HEK293 (cell line): Measurements from ENCODE around the gene TMEM39B.
"Not testable (repeated sequence)": the region's sequence is repeated elsewhere in the genome, so short reads cannot be mapped to it uniquely, and the experiment has no call there.

Source experiments
- CTCF ChIA-PET: fragments of 350-600 bp; formaldehyde crosslinking; extraction: SDS; loops from one replicate; lab custom pipeline; 2021; ENCODE audit warnings: antibody characterized with exemption; lab: Yijun Ruan, JAX
- POLR2A ChIA-PET: fragments of 300-600 bp; formaldehyde crosslinking; extraction: SDS; loops from one replicate; lab custom pipeline; 2020; ENCODE audit warnings: antibody characterized with exemption, inconsistent platforms; lab: Yijun Ruan, JAX
- H3K27ac ChIP-seq: fragments of 200-500 bp; sonication (Bioruptor generic); 2 replicates; pipeline ENCODE4 v1.5.1; 2014; ENCODE audit warnings: low read depth, low read length, control low read depth, inconsistent platforms; ENCODE audit errors: extremely low read depth
- H3K36me3 ChIP-seq, 2 experiments: fragments of 200-500 bp in 1 of 2; sonication (Bioruptor generic) in 1 of 2; 1 replicate in 1 of 2; 2 replicates in 1 of 2; pipeline ENCODE4 v1.5.1; 2014 to 2017; ENCODE audit warnings: inconsistent platforms in 2 of 2, low read length in 2 of 2; ENCODE audit not compliant: control insufficient read depth in 2 of 2, insufficient read depth in 1 of 2
- H3K4me1 ChIP-seq: fragments of 200-500 bp; sonication (Bioruptor generic); 2 replicates; pipeline ENCODE4 v1.5.1; 2014; ENCODE audit warnings: mild to moderate bottlenecking, low read length, inconsistent platforms; ENCODE audit not compliant: control insufficient read depth, insufficient read depth
- H3K4me3 ChIP-seq: 2 replicates; pipeline ENCODE4 v1.5.1; 2011; ENCODE audit warnings: low read depth, mild to moderate bottlenecking, control low read depth, low read length, moderate library complexity
- H3K9me3 ChIP-seq: fragments of 200-500 bp; sonication (Bioruptor generic); 2 replicates; pipeline ENCODE4 v1.5.1; 2014; ENCODE audit warnings: low read depth, low read length, inconsistent platforms; ENCODE audit not compliant: control insufficient read depth, insufficient read depth
- HOXD13 ChIP-seq: sonication (generic); formaldehyde crosslinking; IDR thresholded peaks from 2 replicates; pipeline ENCODE4 v1.8.0; 2022; ENCODE audit warnings: missing genetic modification reagents, borderline replicate concordance
- OSR2 ChIP-seq: fragments of 450-650 bp; formaldehyde crosslinking; IDR thresholded peaks from 2 replicates; pipeline ENCODE4 v1.5.1; 2016; ENCODE audit warnings: missing biosample characterization, missing genetic modification characterization
- PRDM1 ChIP-seq: fragments of 450-650 bp; formaldehyde crosslinking; IDR thresholded peaks from 2 replicates; pipeline ENCODE4; 2016; ENCODE audit warnings: missing biosample characterization, missing genetic modification characterization
- PRDM10 ChIP-seq: fragments of 450-650 bp; formaldehyde crosslinking; IDR thresholded peaks from 2 replicates; pipeline ENCODE4 v1.5.1; 2016; ENCODE audit warnings: missing biosample characterization, missing genetic modification characterization
- SCRT2 ChIP-seq: fragments of 450-650 bp; formaldehyde crosslinking; IDR thresholded peaks from 2 replicates; pipeline ENCODE4 v1.5.1; 2016; ENCODE audit warnings: missing biosample characterization, missing genetic modification characterization
- ZBTB1 ChIP-seq: fragments of 450-650 bp; formaldehyde crosslinking; IDR thresholded peaks from 2 replicates; pipeline ENCODE4 v1.5.1; 2016; ENCODE audit warnings: missing biosample characterization, missing genetic modification characterization
- ZBTB20 ChIP-seq: fragments of 450-650 bp; formaldehyde crosslinking; IDR thresholded peaks from 2 replicates; pipeline ENCODE4 v1.5.1; 2016; ENCODE audit warnings: missing biosample characterization, missing genetic modification characterization
- ZBTB7A ChIP-seq: fragments of 450-650 bp; formaldehyde crosslinking; IDR thresholded peaks from 2 replicates; pipeline ENCODE4 v1.5.1; 2016; ENCODE audit warnings: low read depth, missing biosample characterization, missing genetic modification characterization
- ZIC2 ChIP-seq: fragments of 450-650 bp; formaldehyde crosslinking; IDR thresholded peaks from 2 replicates; pipeline ENCODE4 v1.5.1; 2016; ENCODE audit warnings: missing biosample characterization, missing genetic modification characterization
- ZNF132 ChIP-seq: fragments of 450-650 bp; formaldehyde crosslinking; IDR thresholded peaks from 2 replicates; pipeline ENCODE4 v1.5.1; 2017; ENCODE audit warnings: missing biosample characterization, missing genetic modification characterization, borderline replicate concordance
- ZNF175 ChIP-seq: fragments of 450-650 bp; formaldehyde crosslinking; IDR thresholded peaks from 2 replicates; pipeline ENCODE4 v1.5.1; 2016; ENCODE audit warnings: missing biosample characterization, missing genetic modification characterization
- ZNF2 ChIP-seq: fragments of 450-650 bp; formaldehyde crosslinking; IDR thresholded peaks from 2 replicates; pipeline ENCODE4 v1.5.1; 2016; ENCODE audit warnings: missing biosample characterization, missing genetic modification characterization
- ZNF248 ChIP-seq: fragments of 450-650 bp; formaldehyde crosslinking; IDR thresholded peaks from 2 replicates; pipeline ENCODE4 v1.5.1; 2017; ENCODE audit warnings: missing biosample characterization, missing genetic modification characterization
- ZNF311 ChIP-seq: fragments of 450-650 bp; formaldehyde crosslinking; IDR thresholded peaks from 2 replicates; pipeline ENCODE4 v1.5.1; 2017; ENCODE audit warnings: missing biosample characterization, missing genetic modification characterization, borderline replicate concordance
- ZNF335 ChIP-seq: fragments of 450-650 bp; formaldehyde crosslinking; conservative IDR thresholded peaks from 2 replicates; pipeline ENCODE4 v1.5.1; 2016; ENCODE audit warnings: missing biosample characterization, missing genetic modification characterization
- ZNF521 ChIP-seq: fragments of 450-650 bp; formaldehyde crosslinking; IDR thresholded peaks from 2 replicates; pipeline ENCODE4 v1.5.1; 2017; ENCODE audit warnings: missing biosample characterization, mild to moderate bottlenecking, missing genetic modification characterization
- ZNF596 ChIP-seq: fragments of 450-650 bp; IDR thresholded peaks from 2 replicates; pipeline ENCODE4 v1.5.0; 2018; ENCODE audit warnings: missing biosample characterization, mild to moderate bottlenecking, missing genetic modification characterization, moderate library complexity
- ZNF629 ChIP-seq: fragments of 450-650 bp; formaldehyde crosslinking; IDR thresholded peaks from 2 replicates; pipeline ENCODE4 v1.5.1; 2017; ENCODE audit warnings: missing biosample characterization, missing genetic modification characterization
- TF ChIP-seq, protein P1 (sequence below): fragments of 450-650 bp; formaldehyde crosslinking; IDR thresholded peaks from 2 replicates; pipeline ENCODE4 v1.5.1; 2016; ENCODE audit warnings: missing biosample characterization, missing genetic modification characterization, borderline replicate concordance
- TF ChIP-seq, protein P2 (sequence below): fragments of 450-650 bp; formaldehyde crosslinking; IDR thresholded peaks from 2 replicates; pipeline ENCODE4 v1.5.1; 2016; ENCODE audit warnings: missing biosample characterization, missing genetic modification characterization

Gene TMEM39B

DNA sequence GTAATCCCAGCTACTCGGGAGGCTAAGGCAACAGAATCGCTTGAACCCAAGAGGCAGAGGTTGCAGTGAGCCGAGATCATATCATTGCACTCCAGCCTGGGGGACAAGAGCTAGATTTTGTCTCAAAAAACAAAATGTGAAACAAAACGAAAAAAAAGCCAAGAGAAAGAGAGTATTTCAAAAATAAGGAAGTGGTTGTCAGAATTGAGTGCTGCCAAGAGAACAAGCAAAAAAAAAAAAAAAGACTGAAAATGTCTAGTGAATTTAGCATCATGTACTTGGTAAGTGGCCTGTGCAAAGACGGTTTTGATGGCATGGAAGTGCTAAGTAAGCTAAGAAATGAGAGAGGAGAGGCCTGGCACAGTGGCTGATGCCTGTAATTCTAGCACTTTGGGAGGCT, 49.4 kb downstream of the TMEM39B start:
- H3K4me3 ChIP-seq: no peak overlapping the region

GRCh38 chr1:32123361-32123760, 50.6 kb downstream of the TMEM39B start:
- POLR2A ChIA-PET: interaction anchor here (0.7 kb wide), 1 partner anchor 61 kb away, joined by 6 read pairs; no protein-coding TSS in a partner anchor
- not testable (repeated sequence) for H3K4me1 ChIP-seq, H3K36me3 ChIP-seq, H3K9me3 ChIP-seq, H3K4me3 ChIP-seq, H3K27ac ChIP-seq
- CTCF ChIA-PET: interaction anchor here (0.6 to 1.6 kb wide), 2 partner anchors 15 to 92 kb away, joined by 3 read pairs; no protein-coding TSS in a partner anchor

More for the DNA sequence above, 49.4 kb downstream of the TMEM39B start:
- H3K27ac ChIP-seq: no peak overlapping the region
- CTCF ChIA-PET: interaction anchor here (1.6 kb wide), 1 partner anchor 14 kb away, joined by 3 read pairs; no protein-coding TSS in a partner anchor
- no peaks in the 10 kb centered on the region; a peak in 1 of 3 replicates for H3K36me3 ChIP-seq
- H3K9me3 ChIP-seq: no peaks in the 10 kb centered on the region
- POLR2A ChIA-PET: interaction anchor here (0.7 kb wide), 1 partner anchor 23 kb away, joined by 3 read pairs; no protein-coding TSS in a partner anchor
- TF ChIP-seq, protein P1, sequence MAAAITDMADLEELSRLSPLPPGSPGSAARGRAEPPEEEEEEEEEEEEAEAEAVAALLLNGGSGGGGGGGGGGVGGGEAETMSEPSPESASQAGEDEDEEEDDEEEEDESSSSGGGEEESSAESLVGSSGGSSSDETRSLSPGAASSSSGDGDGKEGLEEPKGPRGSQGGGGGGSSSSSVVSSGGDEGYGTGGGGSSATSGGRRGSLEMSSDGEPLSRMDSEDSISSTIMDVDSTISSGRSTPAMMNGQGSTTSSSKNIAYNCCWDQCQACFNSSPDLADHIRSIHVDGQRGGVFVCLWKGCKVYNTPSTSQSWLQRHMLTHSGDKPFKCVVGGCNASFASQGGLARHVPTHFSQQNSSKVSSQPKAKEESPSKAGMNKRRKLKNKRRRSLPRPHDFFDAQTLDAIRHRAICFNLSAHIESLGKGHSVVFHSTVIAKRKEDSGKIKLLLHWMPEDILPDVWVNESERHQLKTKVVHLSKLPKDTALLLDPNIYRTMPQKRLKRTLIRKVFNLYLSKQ (tag by site-specific recombination): no peak
- TF ChIP-seq ZBTB7A (tag by site-specific recombination) (no peak), ZBTB20 (tag by site-specific recombination) (no peak), OSR2 (tag by site-specific recombination) (no peak), ZIC2 (tag by site-specific recombination) (no peak), ZNF629 (no peak), ZBTB1 (no peak), HOXD13 (CRISPR knock-in tag) (no peak), ZNF311 (no peak)
- TF ChIP-seq, protein P2, sequence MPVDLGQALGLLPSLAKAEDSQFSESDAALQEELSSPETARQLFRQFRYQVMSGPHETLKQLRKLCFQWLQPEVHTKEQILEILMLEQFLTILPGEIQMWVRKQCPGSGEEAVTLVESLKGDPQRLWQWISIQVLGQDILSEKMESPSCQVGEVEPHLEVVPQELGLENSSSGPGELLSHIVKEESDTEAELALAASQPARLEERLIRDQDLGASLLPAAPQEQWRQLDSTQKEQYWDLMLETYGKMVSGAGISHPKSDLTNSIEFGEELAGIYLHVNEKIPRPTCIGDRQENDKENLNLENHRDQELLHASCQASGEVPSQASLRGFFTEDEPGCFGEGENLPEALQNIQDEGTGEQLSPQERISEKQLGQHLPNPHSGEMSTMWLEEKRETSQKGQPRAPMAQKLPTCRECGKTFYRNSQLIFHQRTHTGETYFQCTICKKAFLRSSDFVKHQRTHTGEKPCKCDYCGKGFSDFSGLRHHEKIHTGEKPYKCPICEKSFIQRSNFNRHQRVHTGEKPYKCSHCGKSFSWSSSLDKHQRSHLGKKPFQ (tag by site-specific recombination): no peak
- H3K4me1 ChIP-seq: no peaks in the 10 kb centered on the region

GRCh38 chr1:32125313-32125712, 52.6 kb downstream of the TMEM39B start:
- Histone ChIP-seq H3K9me3 (no peaks in the 10 kb centered on the region), H3K27ac (no peak overlapping the region), H3K36me3 (peaks cover 0 to 9% of the 10 kb centered on the region in 2 experiments; a peak in 2 of 3 replicates), H3K4me1 (no peaks in the 10 kb centered on the region), H3K4me3 (no peak overlapping the region)
- ChIA-PET POLR2A (no interaction called here), CTCF (no interaction called here)
- TF ChIP-seq ZNF2: no peak
- no peak for TF ChIP-seq ZNF248 (tag by site-specific recombination)
- no peak for TF ChIP-seq ZNF175 (tag by site-specific recombination)
- no peak for TF ChIP-seq ZNF132 (tag by site-specific recombination)

GRCh38 chr1:32126770-32127169, 54.0 kb downstream of the TMEM39B start:
- Histone ChIP-seq H3K36me3 (peaks cover 0 to 15% of the 10 kb centered on the region in 2 experiments; a peak in 2 of 3 replicates), H3K27ac (no peak overlapping the region), H3K4me1 (no peaks in the 10 kb centered on the region), H3K4me3 (no peak overlapping the region), H3K9me3 (no peaks in the 10 kb centered on the region)
- ChIA-PET CTCF (no interaction called here), POLR2A (interaction anchor here (0.9 kb wide), 1 partner anchor 18 kb away, joined by 3 read pairs; no protein-coding TSS in a partner anchor)
- 0 out of 2 replicates have a peak, but pooled peaks have one; percentile 16 for TF ChIP-seq SCRT2 (tag by site-specific recombination)
- no peak for TF ChIP-seq ZNF335 (tag by site-specific recombination)
- peak; percentile 75 for TF ChIP-seq PRDM1 (tag by site-specific recombination)
- TF ChIP-seq ZNF596 (tag by site-specific recombination): no peak
- no peak for TF ChIP-seq ZNF521 (tag by site-specific recombination)
- TF ChIP-seq PRDM10 (tag by site-specific recombination): peak; percentile 46; the same call in 1 of the 2 replicates
